Natural killer cell (primary cell): ENCODE measurements around the gene LRRC4. TPM values are rescaled to one million over a fixed set of nuclear protein-coding genes. Genes with fewer than 3 reads are reported as not detected.
A peak's percentile ranks its signal among the peaks of the same experiment; 100 is the strongest.

ENCODE experiments used
- ATAC-seq, 3 donors: fragments of 150-1000 bp in 2 of 3; fragments of 200-7000 bp in 1 of 3; cut with Tn5 transposase; 1 replicate in 1 of 3; 2 replicates in 2 of 3; pipeline ENCODE4 v1.10.0; 2021; ENCODE audit warnings: mild to moderate bottlenecking in 2 of 3, moderate library complexity in 2 of 3
- DNase-seq, 2 donors: peaks; one replicate each; pipeline versions ENCODE4 v3.0.0 to v3.0.0-alpha.2; 2013 to 2021; ENCODE audit warnings: mixed read lengths in 1 of 2
- H3K27ac ChIP-seq: one replicate; pipeline ENCODE4 v1.5.1; 2013; ENCODE audit warnings: mild to moderate bottlenecking, low read length
- H3K27me3 ChIP-seq: one replicate; pipeline ENCODE4 v1.6.1; 2013; ENCODE audit warnings: low read length; ENCODE audit not compliant: control insufficient read depth, insufficient read depth
- H3K36me3 ChIP-seq: one replicate; pipeline ENCODE4 v1.6.1; 2013; ENCODE audit warnings: low read length; ENCODE audit not compliant: control insufficient read depth, insufficient read depth
- H3K4me1 ChIP-seq: one replicate; pipeline ENCODE4 v1.6.1; 2013; ENCODE audit warnings: low read length; ENCODE audit not compliant: control insufficient read depth, insufficient read depth
- H3K4me3 ChIP-seq: one replicate; pipeline ENCODE4 v1.5.1; 2013; ENCODE audit warnings: low read length
- H3K9me3 ChIP-seq: one replicate; pipeline ENCODE4 v1.6.1; 2013; ENCODE audit warnings: low read length; ENCODE audit not compliant: control insufficient read depth, insufficient read depth
- H3K27ac Mint-ChIP-seq, 2 donors: one replicate each; pipeline ENCODE4 v1.8.0; 2022; ENCODE audit warnings: mild to moderate bottlenecking in 2 of 2, mixed read lengths in 2 of 2, moderate library complexity in 1 of 2
- H3K27me3 Mint-ChIP-seq, 2 donors: one replicate each; pipeline ENCODE4 v1.8.0; 2022; ENCODE audit warnings: low read depth in 2 of 2, mixed read lengths in 2 of 2
- H3K36me3 Mint-ChIP-seq: one replicate; pipeline ENCODE4 v1.8.0; 2022; ENCODE audit warnings: mixed read lengths
- H3K4me1 Mint-ChIP-seq, 2 donors: one replicate each; pipeline ENCODE4 v1.8.0; 2022; ENCODE audit warnings: mixed read lengths in 2 of 2
- H3K4me3 Mint-ChIP-seq: one replicate; pipeline ENCODE4 v1.8.0; 2022; ENCODE audit warnings: mild to moderate bottlenecking, moderate library complexity, mixed read lengths
- H3K9me3 Mint-ChIP-seq, 2 donors: one replicate each; pipeline ENCODE4 v1.8.0; 2022; ENCODE audit warnings: mixed read lengths in 2 of 2
- WGBS: methylation state at CpG from one replicate; pipeline ENCODE4 v1.1.7; 2013; ENCODE audit warnings: missing lambda C conversion rate; ENCODE audit not compliant: insufficient coverage; 5-methylcytosine and 5-hydroxymethylcytosine counted together
- intact Hi-C: fragments of 100-400 bp; cut with micrococcal nuclease; formaldehyde crosslinking; loops from one replicate; pipeline ENCODE4 v1.14.2; 2022
- total RNA-seq, 4 donors: library from RNA; stranded (reverse); fragments of 120-200 nt in 1 of 4; gene quantifications; one replicate each; pipeline versions ENCODE4 v1.2.3 to v1.2.4, GENCODE V29; 2013 to 2022
- TF ChIP-seq, protein P1 (sequence below): fragments of 200-600 bp; IDR thresholded peaks from one replicate; pipeline ENCODE4 v1.8.0; 2022; ENCODE audit warnings: antibody characterized with exemption

Gene LRRC4
- total RNA-seq, 3 donors from 2014 or later (not counting 1 experiment from before 2014, with no cell fraction given): 0.79 to 2.4 (median 1.8) TPM

DNA sequence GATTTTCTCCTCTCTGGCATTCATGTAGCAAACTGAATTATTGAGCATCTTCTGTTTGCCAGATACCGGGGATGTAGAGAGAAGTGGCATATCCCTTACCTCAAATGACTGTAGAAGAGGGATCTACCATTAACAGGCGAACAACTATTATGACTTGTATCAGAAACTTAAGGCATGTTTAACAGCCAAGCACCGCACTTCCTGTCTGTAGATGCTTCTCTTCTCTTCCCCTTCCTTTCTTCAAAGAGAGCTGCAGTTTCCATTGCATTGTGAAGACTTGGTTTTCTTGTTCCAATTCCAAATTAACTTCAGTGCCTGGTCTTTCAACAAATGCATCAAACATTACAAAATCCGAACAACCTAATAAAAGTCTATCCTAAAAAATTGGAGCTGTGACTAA is 49.3 kb downstream of the LRRC4 start:
- Histone ChIP-seq H3K27ac (no peak overlapping the region), H3K4me1 (no peaks in the 10 kb centered on the region), H3K36me3 (peaks cover 3% of the 10 kb centered on the region), H3K4me3 (no peak overlapping the region), H3K27me3 (no peaks in the 10 kb centered on the region), H3K9me3 (peaks cover 10% of the 10 kb centered on the region)
- H3K27ac Mint-ChIP-seq: no peak overlapping the region
- ATAC-seq: no peak
- no peak overlapping the region for H3K4me3 Mint-ChIP-seq
- peaks cover 27 to 35% of the 10 kb centered on the region in 2 donors for H3K4me1 Mint-ChIP-seq
- DNase-seq: peak in 1 of 2 donors; percentile 10
- no peaks in the 10 kb centered on the region for H3K27me3 Mint-ChIP-seq
- peaks cover 11 to 12% of the 10 kb centered on the region in 2 donors for H3K9me3 Mint-ChIP-seq
- peaks cover 15% of the 10 kb centered on the region for H3K36me3 Mint-ChIP-seq
- TF ChIP-seq, protein P1, sequence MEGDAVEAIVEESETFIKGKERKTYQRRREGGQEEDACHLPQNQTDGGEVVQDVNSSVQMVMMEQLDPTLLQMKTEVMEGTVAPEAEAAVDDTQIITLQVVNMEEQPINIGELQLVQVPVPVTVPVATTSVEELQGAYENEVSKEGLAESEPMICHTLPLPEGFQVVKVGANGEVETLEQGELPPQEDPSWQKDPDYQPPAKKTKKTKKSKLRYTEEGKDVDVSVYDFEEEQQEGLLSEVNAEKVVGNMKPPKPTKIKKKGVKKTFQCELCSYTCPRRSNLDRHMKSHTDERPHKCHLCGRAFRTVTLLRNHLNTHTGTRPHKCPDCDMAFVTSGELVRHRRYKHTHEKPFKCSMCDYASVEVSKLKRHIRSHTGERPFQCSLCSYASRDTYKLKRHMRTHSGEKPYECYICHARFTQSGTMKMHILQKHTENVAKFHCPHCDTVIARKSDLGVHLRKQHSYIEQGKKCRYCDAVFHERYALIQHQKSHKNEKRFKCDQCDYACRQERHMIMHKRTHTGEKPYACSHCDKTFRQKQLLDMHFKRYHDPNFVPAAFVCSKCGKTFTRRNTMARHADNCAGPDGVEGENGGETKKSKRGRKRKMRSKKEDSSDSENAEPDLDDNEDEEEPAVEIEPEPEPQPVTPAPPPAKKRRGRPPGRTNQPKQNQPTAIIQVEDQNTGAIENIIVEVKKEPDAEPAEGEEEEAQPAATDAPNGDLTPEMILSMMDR: no peak
- intact Hi-C loops: no loop called here
- WGBS: 97% methylated on average over 4 of the region's 4 CpGs

GRCh38 chr7:127980901-127981300 is 50.3 kb downstream of the LRRC4 start:
- no peak overlapping the region for H3K27ac ChIP-seq
- Mint-ChIP-seq H3K27me3 (no peaks in the 10 kb centered on the region), H3K4me3 (no peak overlapping the region), H3K4me1 (peaks cover 27 to 35% of the 10 kb centered on the region in 2 donors), H3K36me3 (peaks cover 16% of the 10 kb centered on the region), H3K27ac (no peak overlapping the region), H3K9me3 (peaks cover 11 to 12% of the 10 kb centered on the region in 2 donors)
- H3K27me3 ChIP-seq: no peaks in the 10 kb centered on the region
- no peak for DNase-seq
- TF ChIP-seq, protein P1: no peak
- peaks cover 10% of the 10 kb centered on the region for H3K9me3 ChIP-seq
- no peak overlapping the region for H3K4me3 ChIP-seq
- no peak for ATAC-seq
- WGBS: 100% methylated on average over 1 of the region's 1 CpG
- H3K36me3 ChIP-seq: peaks cover 6% of the 10 kb centered on the region
- no peaks in the 10 kb centered on the region for H3K4me1 ChIP-seq
- intact Hi-C loops: no loop called here

- H3K27ac ChIP-seq: no peak overlapping the region
- ATAC-seq: no peak
Observed at GRCh38 chr7:127979728-127980126, 51.5 kb downstream of the LRRC4 start.

More at GRCh38 chr7:127979728-127980126, 51.5 kb downstream of the LRRC4 start:
- Mint-ChIP-seq H3K9me3 (peaks cover 11 to 12% of the 10 kb centered on the region in 2 donors), H3K27me3 (no peaks in the 10 kb centered on the region), H3K27ac (no peak overlapping the region), H3K4me1 (peaks cover 31 to 40% of the 10 kb centered on the region in 2 donors), H3K36me3 (peaks cover 16% of the 10 kb centered on the region), H3K4me3 (no peak overlapping the region)
- TF ChIP-seq, protein P1: no peak
- Histone ChIP-seq H3K4me1 (no peaks in the 10 kb centered on the region), H3K27me3 (no peaks in the 10 kb centered on the region), H3K4me3 (no peak overlapping the region), H3K36me3 (peaks cover 6% of the 10 kb centered on the region), H3K9me3 (peaks cover 10% of the 10 kb centered on the region)
- intact Hi-C loops: no loop called here
- no peak for DNase-seq
